Measurements from ENCODE around the gene NPAS2.

DNA sequence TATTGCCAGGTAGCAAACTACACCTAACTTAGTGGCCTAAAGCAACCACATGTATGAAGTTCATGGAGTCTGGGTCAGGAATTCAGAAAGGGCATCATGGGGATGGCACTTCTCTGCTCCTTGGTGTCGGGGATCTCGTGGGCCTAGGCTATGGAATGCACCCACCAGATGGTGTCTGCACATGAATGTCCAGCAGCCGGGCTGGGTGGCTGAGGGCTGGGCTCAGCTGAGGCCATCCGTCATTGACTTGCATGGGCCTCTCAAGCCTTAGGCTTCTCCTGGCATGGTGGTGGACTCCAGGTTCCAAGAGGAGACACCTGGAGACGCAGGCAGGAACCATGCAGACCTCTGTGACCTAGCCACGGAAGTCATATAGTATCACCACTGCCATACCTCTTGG is 156.1 kb downstream of the NPAS2 start:
- no peak for TF ChIP-seq CTCF (IDR thresholded peaks at IDR 0.05; ENCODE audit: low read depth, low read length)
- TF ChIP-seq EZH2phosphoT487 (IDR thresholded peaks at IDR 0.05; ENCODE audit: low read depth), result no peak
